AG04450 (cell line): ENCODE results near the gene ADAMTS17. TPM values are rescaled to one million over a fixed set of nuclear protein-coding genes. Genes with fewer than 3 reads are reported as not detected.

Source experiments
- CTCF ChIA-PET: fragments of 300-600, 350-600 bp; formaldehyde crosslinking; extraction: SDS; loops from one replicate; lab custom pipeline; 2022; ENCODE audit warnings: antibody characterized with exemption, inconsistent platforms; lab: Charles Lee
- POLR2A ChIA-PET: fragments of 350-600 bp; formaldehyde crosslinking; extraction: SDS; loops from one replicate; lab custom pipeline; 2021; ENCODE audit warnings: antibody characterized with exemption, inconsistent platforms; lab: Yijun Ruan, JAX
- DNase-seq: peaks from one replicate; pipeline ENCODE4 v3.0.0-alpha.2; 2011; ENCODE audit warnings: low read depth, low spot score
- H3K27ac ChIP-seq: one replicate; pipeline ENCODE4 v1.5.1; 2012; ENCODE audit warnings: low read depth, low read length, control low read depth
- H3K27me3 ChIP-seq: one replicate; pipeline ENCODE4 v1.6.0; 2012; ENCODE audit warnings: low read length; ENCODE audit not compliant: control insufficient read depth, insufficient read depth
- H3K4me3 ChIP-seq: 2 replicates; pipeline ENCODE4 v1.5.1; 2011; ENCODE audit warnings: mild to moderate bottlenecking, low read depth, low read length, control low read depth
- H3K9me3 ChIP-seq: 2 replicates; pipeline ENCODE4 v1.5.1; 2012; ENCODE audit warnings: low read length; ENCODE audit not compliant: control insufficient read depth, insufficient read depth
- CTCF ChIP-seq: IDR thresholded peaks from 2 replicates; pipeline ENCODE4 v1.5.1; 2011; ENCODE audit warnings: low read depth, low read length, control low read depth, inconsistent platforms
- polyA plus RNA-seq: library from polyadenylated mRNA; depleted of rRNA; stranded (reverse); fragments of >200 nt; gene quantifications from 2 replicates; pipeline ENCODE4 v1.2.3, GENCODE V29; 2011

The ADAMTS17 gene
- polyA plus RNA-seq, 1 experiment = 0.06 TPM

DNA sequence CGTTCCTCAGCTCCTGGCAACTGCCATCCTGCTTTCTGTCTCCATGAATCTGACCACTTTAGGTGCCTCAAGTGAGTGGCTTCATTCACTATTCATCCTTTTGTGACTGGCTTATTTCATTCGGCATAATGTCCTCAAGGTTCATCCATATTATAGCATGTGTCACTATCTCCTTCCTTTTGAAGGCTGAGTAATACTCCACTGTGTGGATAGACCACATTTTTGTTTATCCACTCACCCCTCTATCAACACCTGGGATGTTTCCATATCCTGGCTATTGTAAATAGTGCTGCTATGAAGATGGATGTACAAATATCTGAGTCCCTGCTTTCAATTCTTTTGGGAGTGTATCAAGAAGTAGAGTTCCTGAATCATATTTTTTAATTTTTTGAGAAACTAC, 98.8 kb downstream of the ADAMTS17 start:
- POLR2A ChIA-PET = no interaction called here
- Histone ChIP-seq H3K9me3 (peaks cover 57% of the 10 kb centered on the region), H3K27ac (no peak overlapping the region), H3K27me3 (no peaks in the 10 kb centered on the region), H3K4me3 (no peak overlapping the region)
- TF ChIP-seq CTCF = no peak
- CTCF ChIA-PET = no interaction called here
- no peak for DNase-seq

GRCh38 chr15:100241572-100242482, 99.9 kb downstream of the ADAMTS17 start:
- no peak for DNase-seq
- no peaks in the 10 kb centered on the region for H3K27me3 ChIP-seq
- ChIA-PET POLR2A (no interaction called here), CTCF (no interaction called here)
- H3K9me3 ChIP-seq = peaks cover 58% of the 10 kb centered on the region
- no peak overlapping the region for H3K27ac ChIP-seq
- TF ChIP-seq CTCF = no peak
- no peak overlapping the region for H3K4me3 ChIP-seq

- Histone ChIP-seq H3K9me3 (peaks cover 68% of the 10 kb centered on the region), H3K27me3 (no peaks in the 10 kb centered on the region), H3K4me3 (no peak overlapping the region), H3K27ac (no peak overlapping the region)
- no peak for DNase-seq
- ChIA-PET POLR2A (no interaction called here), CTCF (no interaction called here)
- no peak for TF ChIP-seq CTCF
Observed at GRCh38 chr15:100236981-100237720, 104.6 kb downstream of the ADAMTS17 start.

GRCh38 chr15:100235030-100235617, 106.7 kb downstream of the ADAMTS17 start:
- no peak for DNase-seq
- no peak overlapping the region for H3K4me3 ChIP-seq
- H3K9me3 ChIP-seq = peaks cover 67% of the 10 kb centered on the region
- H3K27ac ChIP-seq = no peak overlapping the region
- POLR2A ChIA-PET = no interaction called here
- no peaks in the 10 kb centered on the region for H3K27me3 ChIP-seq
- CTCF ChIA-PET = no interaction called here
- TF ChIP-seq CTCF = no peak
